KMS-11 (cell line): ENCODE measurements around the gene CHADL.

Experiments
- H2AFZ ChIP-seq: fragments of 200-600 bp; sonication (generic); 2 replicates; pipeline ENCODE4 v1.6.1; 2016; ENCODE audit warnings: antibody characterized with exemption, mixed run types, low read depth
- H3K27ac ChIP-seq: fragments of 200-600 bp; sonication (generic); 2 replicates; pipeline ENCODE4 v1.6.1; 2016; ENCODE audit warnings: mild to moderate bottlenecking, mixed run types
- H3K27me3 ChIP-seq: fragments of 200-600 bp; sonication (generic); 2 replicates; pipeline ENCODE4 v1.6.1; 2017; ENCODE audit warnings: mild to moderate bottlenecking, low read depth, mixed run types, moderate library complexity; ENCODE audit not compliant: insufficient read depth
- H3K36me3 ChIP-seq: fragments of 200-600 bp; sonication (generic); 2 replicates; pipeline ENCODE4 v1.6.1; 2017; ENCODE audit warnings: mild to moderate bottlenecking, mixed run types; ENCODE audit not compliant: insufficient read depth
- H3K4me1 ChIP-seq: fragments of 200-600 bp; sonication (generic); 2 replicates; pipeline ENCODE4 v1.6.1; 2016; ENCODE audit warnings: mild to moderate bottlenecking, low read depth, mixed run types; ENCODE audit not compliant: poor library complexity, severe bottlenecking
- H3K4me2 ChIP-seq: fragments of 200-600 bp; sonication (generic); 2 replicates; pipeline ENCODE4 v1.7.0; 2016; ENCODE audit warnings: mild to moderate bottlenecking, mixed run types
- H3K4me3 ChIP-seq: fragments of 200-600 bp; sonication (generic); IDR thresholded peaks from 2 replicates; pipeline ENCODE4 v1.6.1; 2017; ENCODE audit warnings: low read depth, low read length, mixed read lengths; ENCODE audit not compliant: insufficient read depth
- H3K79me2 ChIP-seq: fragments of 200-600 bp; sonication (generic); 2 replicates; pipeline ENCODE4 v1.6.1; 2016; ENCODE audit warnings: low read depth, mixed run types; ENCODE audit not compliant: insufficient read depth
- H3K9ac ChIP-seq: fragments of 200-600 bp; sonication (generic); 2 replicates; pipeline ENCODE4 v1.6.1; 2016; ENCODE audit warnings: mild to moderate bottlenecking, mixed run types
- H4K20me1 ChIP-seq: fragments of 200-600 bp; sonication (generic); 2 replicates; pipeline ENCODE4 v1.6.1; 2016; ENCODE audit warnings: mild to moderate bottlenecking, mixed run types; ENCODE audit not compliant: insufficient read depth
- TF ChIP-seq, protein P1 (sequence below): fragments of 200-600 bp; sonication (generic); conservative IDR thresholded peaks from 2 replicates; pipeline ENCODE4 v1.6.1; 2017; ENCODE audit warnings: low read depth, mild to moderate bottlenecking, antibody characterized with exemption, low read length, moderate library complexity, mixed read lengths

CHADL gene

DNA sequence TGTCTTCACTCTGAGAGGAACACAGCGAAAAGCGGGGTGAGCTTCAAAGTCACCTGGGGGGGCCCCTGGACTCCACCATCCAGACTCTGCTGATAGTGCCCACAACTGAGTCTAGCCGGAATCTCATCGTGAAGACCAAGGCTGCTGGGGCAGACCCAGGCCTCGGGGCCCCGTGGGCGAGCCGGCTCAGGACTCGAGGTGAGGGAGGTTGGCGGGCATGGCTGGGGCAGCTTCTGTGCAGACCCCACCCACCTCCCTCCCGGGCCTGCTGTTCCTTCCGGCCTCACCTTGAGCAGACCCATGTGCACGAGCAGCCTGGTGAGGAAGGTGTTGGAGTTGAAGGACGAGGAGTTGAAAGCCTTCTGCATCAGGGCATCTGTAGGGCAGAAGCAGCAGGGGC, 8.7 kb upstream of the CHADL start:
- no peaks in the 10 kb centered on the region for H3K79me2 ChIP-seq
- no peak overlapping the region for H3K9ac ChIP-seq
- no peaks in the 10 kb centered on the region for H3K27me3 ChIP-seq
- H2AFZ ChIP-seq, result no peak overlapping the region
- H3K4me1 ChIP-seq, result no peaks in the 10 kb centered on the region
- H3K4me2 ChIP-seq, result no peak overlapping the region
- H3K27ac ChIP-seq, result no peak overlapping the region
- H4K20me1 ChIP-seq, result no peaks in the 10 kb centered on the region
- no peak overlapping the region for H3K4me3 ChIP-seq
- peaks cover 5% of the 10 kb centered on the region; the same call in 1 of the 2 replicates for H3K36me3 ChIP-seq
- TF ChIP-seq, protein P1, sequence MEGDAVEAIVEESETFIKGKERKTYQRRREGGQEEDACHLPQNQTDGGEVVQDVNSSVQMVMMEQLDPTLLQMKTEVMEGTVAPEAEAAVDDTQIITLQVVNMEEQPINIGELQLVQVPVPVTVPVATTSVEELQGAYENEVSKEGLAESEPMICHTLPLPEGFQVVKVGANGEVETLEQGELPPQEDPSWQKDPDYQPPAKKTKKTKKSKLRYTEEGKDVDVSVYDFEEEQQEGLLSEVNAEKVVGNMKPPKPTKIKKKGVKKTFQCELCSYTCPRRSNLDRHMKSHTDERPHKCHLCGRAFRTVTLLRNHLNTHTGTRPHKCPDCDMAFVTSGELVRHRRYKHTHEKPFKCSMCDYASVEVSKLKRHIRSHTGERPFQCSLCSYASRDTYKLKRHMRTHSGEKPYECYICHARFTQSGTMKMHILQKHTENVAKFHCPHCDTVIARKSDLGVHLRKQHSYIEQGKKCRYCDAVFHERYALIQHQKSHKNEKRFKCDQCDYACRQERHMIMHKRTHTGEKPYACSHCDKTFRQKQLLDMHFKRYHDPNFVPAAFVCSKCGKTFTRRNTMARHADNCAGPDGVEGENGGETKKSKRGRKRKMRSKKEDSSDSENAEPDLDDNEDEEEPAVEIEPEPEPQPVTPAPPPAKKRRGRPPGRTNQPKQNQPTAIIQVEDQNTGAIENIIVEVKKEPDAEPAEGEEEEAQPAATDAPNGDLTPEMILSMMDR, result no peak

GRCh38 chr22:41248758-41249157, 8.0 kb upstream of the CHADL start:
- H3K4me1 ChIP-seq, result no peaks in the 10 kb centered on the region
- H3K9ac ChIP-seq, result no peak overlapping the region
- H3K36me3 ChIP-seq, result no peaks in the 10 kb centered on the region; the same call in 1 of the 2 replicates
- H3K79me2 ChIP-seq, result no peaks in the 10 kb centered on the region
- no peak overlapping the region for H3K4me3 ChIP-seq
- H4K20me1 ChIP-seq, result no peaks in the 10 kb centered on the region
- H3K4me2 ChIP-seq, result no peak overlapping the region
- no peak overlapping the region for H3K27ac ChIP-seq
- TF ChIP-seq, protein P1, result no peak
- H3K27me3 ChIP-seq, result no peaks in the 10 kb centered on the region
- H2AFZ ChIP-seq, result no peak overlapping the region

DNA sequence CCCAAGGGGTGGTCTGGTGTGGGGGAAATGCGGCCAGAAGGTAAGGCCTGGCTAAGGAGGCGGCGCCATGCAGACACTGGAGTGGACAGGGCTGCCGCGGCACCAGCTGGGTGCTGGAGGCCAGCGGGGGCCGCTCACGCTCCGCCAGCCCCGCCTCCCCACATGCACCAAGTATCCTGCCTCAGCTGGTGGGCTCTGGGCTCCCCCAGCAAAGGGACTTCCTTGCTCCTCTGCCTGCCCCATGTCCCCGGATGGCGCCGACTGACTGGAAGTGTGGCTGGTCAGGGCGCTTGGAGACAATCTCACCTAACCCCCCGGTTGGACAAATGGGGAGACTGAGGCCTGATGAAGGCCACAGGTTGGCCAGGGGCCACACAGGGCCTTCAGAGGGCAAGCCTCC, 7.6 kb upstream of the CHADL start:
- Histone ChIP-seq H2AFZ (no peak overlapping the region), H3K27me3 (no peaks in the 10 kb centered on the region), H3K4me3 (no peak overlapping the region), H3K27ac (no peak overlapping the region), H3K36me3 (no peaks in the 10 kb centered on the region; the same call in 1 of the 2 replicates), H3K9ac (no peak overlapping the region), H3K4me1 (no peaks in the 10 kb centered on the region), H4K20me1 (no peaks in the 10 kb centered on the region), H3K79me2 (no peaks in the 10 kb centered on the region), H3K4me2 (no peak overlapping the region)
- TF ChIP-seq, protein P1, result no peak

- no peaks in the 10 kb centered on the region for H3K4me1 ChIP-seq
- H3K4me3 ChIP-seq, result no peak overlapping the region
- H3K36me3 ChIP-seq, result no peaks in the 10 kb centered on the region; the same call in 1 of the 2 replicates
- no peak overlapping the region for H3K4me2 ChIP-seq
- no peak overlapping the region for H2AFZ ChIP-seq
- H3K27me3 ChIP-seq, result no peaks in the 10 kb centered on the region
- H3K79me2 ChIP-seq, result no peaks in the 10 kb centered on the region
- H4K20me1 ChIP-seq, result no peaks in the 10 kb centered on the region
- TF ChIP-seq, protein P1, result no peak
- H3K9ac ChIP-seq, result no peak overlapping the region
- no peak overlapping the region for H3K27ac ChIP-seq
Observed at GRCh38 chr22:41247703-41248102, 7.0 kb upstream of the CHADL start.
